Testis (tissue), 2 donors: ENCODE results near the gene LMF2.

Experiments
- CTCF ChIP-seq, 3 experiments: fragments of 450-650 bp in 2 of 3; fragments of 200-600 bp in 1 of 3; sonication (generic) in 1 of 3; IDR thresholded peaks; one replicate each; pipeline ENCODE4 v1.5.1; 2016 to 2019; ENCODE audit warnings: antibody characterized with exemption in 3 of 3, mild to moderate bottlenecking in 2 of 3, moderate library complexity in 1 of 3
- POLR2A ChIP-seq: fragments of 450-650 bp; IDR thresholded peaks from one replicate; pipeline ENCODE4 v1.6.1; 2017; ENCODE audit warnings: antibody characterized with exemption, mild to moderate bottlenecking, moderate library complexity

DNA sequence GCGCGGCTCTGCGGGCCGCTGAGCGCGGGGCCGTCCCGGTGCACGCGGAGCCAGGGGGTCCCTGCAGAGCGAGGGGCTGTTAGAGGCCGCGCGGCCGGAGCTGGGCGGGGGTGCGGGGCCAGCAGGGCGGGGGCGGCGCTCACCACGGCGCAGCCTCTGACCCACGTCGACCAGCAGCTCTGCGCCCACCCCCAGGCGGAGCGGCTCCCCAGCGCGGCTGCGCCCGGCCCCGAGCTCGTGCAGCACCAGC lies 18.3 kb upstream of the LMF2 start:
- TF ChIP-seq POLR2A (no peak), CTCF (IDR thresholded peaks at IDR 0.05) (no peak)
